Measurements from ENCODE around the gene LLGL1. TPM values are rescaled to one million over a fixed set of nuclear protein-coding genes. Genes with fewer than 3 reads are reported as not detected.

The LLGL1 gene
- total and polyA plus RNA-seq, 2 donors (not counting 1 experiment from before 2014, with no cell fraction given), result 14.9 to 15.2 TPM

- Histone ChIP-seq H4K20me1 (ENCODE audit: control insufficient read depth, insufficient read depth, low read length, poor library complexity, severe bottlenecking) (no peaks in the 10 kb centered on the region), H3K4me3 (ENCODE audit: control extremely low read depth in 1 of 5, extremely low read depth in 1 of 5, insufficient read depth in 1 of 5, low read depth in 2 of 5, low read length in 4 of 5) (no peak overlapping the region), H3K4me2 (replicated peaks; ENCODE audit: low read depth, low read length, poor library complexity, severe bottlenecking) (no peak overlapping the region), H3K36me3 (replicated peaks in 1 of 2; ENCODE audit: control extremely low read depth in 1 of 2, control insufficient read depth in 1 of 2, extremely low read depth in 1 of 2, insufficient read depth in 2 of 2, low read length in 1 of 2) (peaks cover 0 to 27% of the 10 kb centered on the region in 2 experiments), H3K4me1 (ENCODE audit: control insufficient read depth in 2 of 2, insufficient read depth in 2 of 2, low read length in 2 of 2) (no peaks in the 10 kb centered on the region), H3K27ac (ENCODE audit: low read length in 2 of 2) (no peak overlapping the region), H3K9me3 (ENCODE audit: control extremely low read depth in 1 of 3, control insufficient read depth in 2 of 3, insufficient read depth in 1 of 3, low read length in 2 of 3) (no peaks in the 10 kb centered on the region), H3K79me2 (ENCODE audit: control insufficient read depth, insufficient read depth, low read length) (peaks cover 5% of the 10 kb centered on the region), H2AFZ (ENCODE audit: insufficient read depth, low read depth, low read length, poor library complexity, severe bottlenecking) (no peak overlapping the region), H3K27me3 (replicated peaks in 1 of 4; ENCODE audit: control extremely low read depth in 1 of 4, control insufficient read depth in 3 of 4, insufficient read depth in 4 of 4, low read length in 3 of 4) (no peaks in the 10 kb centered on the region), H3K9ac (ENCODE audit: low read length) (no peak overlapping the region)
- DNase-seq, result no peak
- Mint-ChIP-seq H3K27me3 (no peaks in the 10 kb centered on the region), H3K9me3 (ENCODE audit: insufficient read depth) (no peaks in the 10 kb centered on the region), H3K27ac (no peak overlapping the region), H3K4me1 (no peaks in the 10 kb centered on the region), H3K4me3 (no peak overlapping the region)
- TF ChIP-seq EZH2 (IDR thresholded peaks at IDR 0.05; ENCODE audit: borderline replicate concordance, insufficient read depth, low read depth, low read length, poor library complexity, severe bottlenecking), result no peak
- no peak for TF ChIP-seq CTCF (IDR thresholded peaks at IDR 0.05)
- ATAC-seq (ENCODE audit: low read depth), result no peak
- WGBS (ENCODE audit: insufficient coverage), result 80% methylated on average over 13 of the region's 14 CpGs
- ChIA-PET CTCF (interaction anchor here (0.7 kb wide), 1 partner anchor 71 kb away, joined by 3 read pairs; no protein-coding TSS in a partner anchor), POLR2A (no interaction called here)
- intact Hi-C loops (cut with micrococcal nuclease), result no loop called here
Measured at GRCh38 chr17:18267927-18268711, 42.7 kb downstream of the LLGL1 start.

All from B cell (primary cell).